Measurements from ENCODE around the gene EPHA1.

DNA sequence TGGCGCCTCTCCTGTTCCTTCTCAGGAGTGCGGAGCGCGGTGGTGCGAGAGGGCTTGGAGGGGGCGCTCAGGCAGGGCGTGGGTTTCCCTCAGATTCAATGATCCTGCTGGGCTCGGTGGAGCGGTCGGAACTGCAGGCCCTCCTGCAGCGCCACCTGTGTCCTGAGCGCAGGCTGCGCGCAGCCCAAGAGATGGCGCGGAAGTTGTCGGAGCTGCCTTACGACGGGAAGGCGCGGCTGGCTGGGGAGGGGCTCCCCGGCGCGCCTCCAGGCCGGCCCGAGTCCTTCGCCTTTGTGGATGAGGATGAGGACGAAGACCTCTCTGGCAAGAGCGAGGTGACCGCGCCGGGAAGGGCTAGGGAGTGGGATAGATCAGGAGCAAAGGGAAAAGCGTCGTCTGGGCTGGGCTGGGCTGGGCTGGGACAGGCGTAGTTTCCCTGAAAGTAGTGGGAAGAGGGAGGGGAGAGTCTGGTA, 63.2 kb downstream of the EPHA1 start:
- peak; percentile 41 for TF ChIP-seq CTCF (conservative IDR thresholded peaks at IDR 0.05; ENCODE audit: low read depth, low read length)
- TF ChIP-seq POLR2A (IDR thresholded peaks at IDR 0.05; ENCODE audit: low read depth, low read length) = no peak
- TF ChIP-seq CHD1 (IDR thresholded peaks at IDR 0.05; ENCODE audit: low read depth, low read length) = no peak
- no peak for TF ChIP-seq FOS (IDR thresholded peaks at IDR 0.05; ENCODE audit: low read depth, low read length)
- TF ChIP-seq RCOR1 (IDR thresholded peaks at IDR 0.05; ENCODE audit: insufficient replicate concordance, low read length) = no peak
- TF ChIP-seq BHLHE40 (IDR thresholded peaks at IDR 0.05; ENCODE audit: low read depth, low read length) = no peak
- no peak for TF ChIP-seq CEBPB (IDR thresholded peaks at IDR 0.05; ENCODE audit: low read depth, low read length)
- TF ChIP-seq MAZ (IDR thresholded peaks at IDR 0.05; ENCODE audit: borderline replicate concordance, low read depth, low read length) = no peak
- peak; percentile 37 for TF ChIP-seq RAD21 (IDR thresholded peaks at IDR 0.05; ENCODE audit: low read length)
- TF ChIP-seq USF2 (IDR thresholded peaks at IDR 0.05; ENCODE audit: low read depth, low read length) = no peak
- TF ChIP-seq MAFK (IDR thresholded peaks at IDR 0.05; ENCODE audit: low read depth, low read length) = no peak
- TF ChIP-seq RFX5 (IDR thresholded peaks at IDR 0.05; ENCODE audit: low read depth, low read length) = no peak
- TF ChIP-seq ELK1 (IDR thresholded peaks at IDR 0.05; ENCODE audit: borderline replicate concordance, low read depth, low read length) = no peak

Measured in IMR-90 (cell line).